A549 (cell line): ENCODE measurements around the gene THBS2. TPM values are rescaled to one million over a fixed set of nuclear protein-coding genes. Genes with fewer than 3 reads are reported as not detected.

ENCODE experiments used
- ATAC-seq, 2 experiments: fragments of 200-7000 bp in 1 of 2; fragments of >200 bp in 1 of 2; cut with Nextera tagmentation in 1 of 2; cut with Tn5 transposase in 1 of 2; 3 replicates each; pipeline versions ENCODE4 v1.8.0 to v1.9.1; 2018 to 2020; ENCODE audit warnings: mild to moderate bottlenecking in 1 of 2, moderate library complexity in 1 of 2
- CTCF ChIA-PET: fragments of 300-600 bp; sonication (Branson Sonifier 250); formaldehyde crosslinking; extraction: SDS; loops from one replicate; lab custom pipeline; 2021; ENCODE audit warnings: antibody characterized with exemption, inconsistent platforms; lab: Yijun Ruan, JAX
- POLR2A ChIA-PET: fragments of 350-600 bp; formaldehyde crosslinking; extraction: SDS; loops from one replicate; lab custom pipeline; 2021; ENCODE audit warnings: antibody characterized with exemption, inconsistent platforms; lab: Yijun Ruan, JAX
- DNase-seq, 2 experiments: peaks; one replicate each; pipeline versions ENCODE4 v3.0.0 to v3.0.0-alpha.2; 2011 to 2016; ENCODE audit warnings: low read depth in 1 of 2, low spot score in 1 of 2
- FAIRE-seq: peaks from 2 replicates; lab custom pipeline; 2011; peaks lifted over from hg19 to GRCh38; lab: Jason Lieb, UNC
- H3K27ac ChIP-seq, 2 experiments: fragments of >200 bp; sonication (Bioruptor Twin); formaldehyde crosslinking; 3 replicates each; pipeline ENCODE4 v1.5.1; 2016 to 2017
- H3K4me1 ChIP-seq: fragments of >200 bp; sonication (Bioruptor Twin); formaldehyde crosslinking; 3 replicates; pipeline ENCODE4 v1.6.1; 2016
- H3K4me2 ChIP-seq: fragments of >200 bp; sonication (Bioruptor Twin); formaldehyde crosslinking; 3 replicates; pipeline ENCODE4 v1.6.1; 2016
- H3K4me3 ChIP-seq: fragments of >200 bp; sonication (Bioruptor Twin); formaldehyde crosslinking; 3 replicates; pipeline ENCODE4 v1.5.1; 2016
- H3K9me3 ChIP-seq: fragments of >200 bp; sonication (Bioruptor Twin); formaldehyde crosslinking; 3 replicates; pipeline ENCODE4 v1.6.1; 2016
- BHLHE40 ChIP-seq: IDR thresholded peaks from 2 replicates; pipeline ENCODE4 v1.6.1; 2012; ENCODE audit warnings: low read depth, low read length, inconsistent platforms
- CBX8 ChIP-seq: fragments of 200-600 bp; sonication (generic); IDR thresholded peaks from 2 replicates; pipeline ENCODE4 v1.6.1; 2016
- CEBPB ChIP-seq, 2 experiments: fragments of >200 bp in 1 of 2; sonication (Bioruptor Twin) in 1 of 2; formaldehyde crosslinking in 1 of 2; IDR thresholded peaks; 2 replicates each; pipeline ENCODE4 v1.6.1; 2012 to 2016
- CHD2 ChIP-seq: fragments of 150-350 bp; IDR thresholded peaks from 2 replicates; pipeline ENCODE4 v1.6.1; 2014; ENCODE audit warnings: low read length; ENCODE audit not compliant: partially characterized antibody
- EHF ChIP-seq: fragments of 250-450 bp; sonication (Bioruptor Pico); IDR thresholded peaks from 2 replicates; pipeline ENCODE4 v1.5.0; 2020; ENCODE audit warnings: mild to moderate bottlenecking
- EP300 ChIP-seq, 2 experiments: fragments of >200 bp; sonication (Bioruptor Twin); formaldehyde crosslinking; IDR thresholded peaks; 2 replicates in 1 of 2; 3 replicates in 1 of 2; pipeline ENCODE4 v1.6.1; 2016 to 2017
- FOSB ChIP-seq: fragments of 250-450 bp; sonication (Bioruptor Pico); IDR thresholded peaks from 2 replicates; pipeline ENCODE4 v1.5.0; 2020; ENCODE audit warnings: mild to moderate bottlenecking, moderate library complexity
- FOSL2 ChIP-seq, 2 experiments: fragments of 450-650 bp in 1 of 2; fragments of >200 bp in 1 of 2; sonication (Bioruptor Twin) in 1 of 2; formaldehyde crosslinking; IDR thresholded peaks; 2 replicates each; pipeline versions ENCODE4 v1.5.0 to v1.6.1; 2016 to 2020; ENCODE audit warnings: mild to moderate bottlenecking in 1 of 2, moderate library complexity in 1 of 2
- JUN ChIP-seq, 2 experiments: fragments of >200 bp; sonication (Bioruptor Twin); formaldehyde crosslinking; IDR thresholded peaks; 2 replicates in 1 of 2; 3 replicates in 1 of 2; pipeline ENCODE4 v1.6.1; 2016 to 2017
- MAFK ChIP-seq: fragments of 450-650 bp; IDR thresholded peaks from 2 replicates; pipeline ENCODE4 v1.6.1; 2014; ENCODE audit not compliant: partially characterized antibody
- NR3C1 ChIP-seq: fragments of >200 bp; sonication (Bioruptor Twin); formaldehyde crosslinking; IDR thresholded peaks from 3 replicates; pipeline ENCODE4 v1.6.1; 2017
- POLR2A ChIP-seq: IDR thresholded peaks from 2 replicates; pipeline ENCODE4 v1.6.1; 2012; ENCODE audit warnings: mild to moderate bottlenecking, low read length
- RARB ChIP-seq: fragments of 250-450 bp; sonication (Bioruptor Pico); IDR thresholded peaks from 2 replicates; pipeline ENCODE4 v1.8.0; 2021; ENCODE audit warnings: mild to moderate bottlenecking, moderate library complexity
- RNF2 ChIP-seq: fragments of 200-600 bp; sonication (generic); IDR thresholded peaks from 2 replicates; pipeline ENCODE4 v1.6.1; 2016; ENCODE audit warnings: low read depth, mild to moderate bottlenecking, antibody characterized with exemption, moderate library complexity, borderline replicate concordance
- SMC3 ChIP-seq: fragments of >200 bp; sonication (Bioruptor Twin); formaldehyde crosslinking; IDR thresholded peaks from 3 replicates; pipeline ENCODE4 v1.6.1; 2018; ENCODE audit warnings: inconsistent platforms
- SREBF2 ChIP-seq: fragments of 450-650 bp; IDR thresholded peaks from 2 replicates; pipeline ENCODE4 v1.6.1; 2014; ENCODE audit warnings: mild to moderate bottlenecking, moderate library complexity
- TFCP2L1 ChIP-seq: fragments of 250-450 bp; sonication (Bioruptor Pico); IDR thresholded peaks from 2 replicates; pipeline ENCODE4 v1.5.0; 2021; ENCODE audit warnings: mild to moderate bottlenecking
- USF2 ChIP-seq: fragments of 450-650 bp; IDR thresholded peaks from 2 replicates; pipeline ENCODE4 v1.6.1; 2014; ENCODE audit warnings: antibody characterized with exemption
- ZSCAN20 ChIP-seq: fragments of 250-450 bp; sonication (Bioruptor Pico); IDR thresholded peaks from 2 replicates; pipeline ENCODE4 v1.8.0; 2022; ENCODE audit warnings: mild to moderate bottlenecking, moderate library complexity
- WGBS: methylation state at CpG from one replicate; pipeline ENCODE4 v1.1.6; 2017; ENCODE audit errors: missing lambda C conversion rate; 5-methylcytosine and 5-hydroxymethylcytosine counted together
- polyA plus RNA-seq, 4 experiments: library from polyadenylated mRNA; depleted of rRNA in 3 of 4; stranded (reverse); fragments of >200 nt; fragmentation: RNase III in 1 of 4; extraction: RNeasy Plus Mini Kit Qiagen cat#74134 plus additional on column Dnase treatment in 1 of 4; gene quantifications; 2 replicates in 3 of 4; 3 replicates in 1 of 4; pipeline ENCODE4 v1.2.3, GENCODE V29; 2011 to 2017
- TF ChIP-seq, protein P1 (sequence below): fragments of 250-450 bp; sonication (Bioruptor Pico); IDR thresholded peaks from 2 replicates; pipeline ENCODE4 v1.5.0; 2020; ENCODE audit warnings: low read depth, mild to moderate bottlenecking, moderate library complexity
- TF ChIP-seq, protein P2 (sequence below): fragments of >200 bp; sonication (Bioruptor Twin); formaldehyde crosslinking; IDR thresholded peaks from 3 replicates; pipeline ENCODE4 v1.5.1; 2016

Gene THBS2
- polyA plus RNA-seq, 2 of the 4 experiments (the other 2 are of a cell fraction) = 0.01 to 0.06 TPM

- H3K4me3 ChIP-seq = no peak overlapping the region
- CTCF ChIA-PET = no interaction called here
- DNase-seq (no peak), FAIRE-seq (no peak), ATAC-seq (no peak)
- H3K4me1 ChIP-seq = 0 out of 3 replicates have a peak, but pooled peaks cover 6% of the 10 kb centered on the region
- 61% methylated on average over 10 of the region's 28 CpGs for WGBS
- no peak for TF ChIP-seq MAFK
- no peak for TF ChIP-seq RARB (CRISPR knock-in tag)
- TF ChIP-seq USF2 = no peak
- no peak for TF ChIP-seq TFCP2L1 (CRISPR knock-in tag)
- TF ChIP-seq EP300 (IDR thresholded peaks at IDR 0.05) = no peak
- no peak for TF ChIP-seq JUN (IDR thresholded peaks at IDR 0.05)
- H3K4me2 ChIP-seq = no peak overlapping the region
- no peak overlapping the region for H3K27ac ChIP-seq
- H3K9me3 ChIP-seq = no peaks in the 10 kb centered on the region
- POLR2A ChIA-PET = no interaction called here
These were observed 78.9 kb downstream of the THBS2 start for GRCh38 chr6:169174516-169175359.

GRCh38 chr6:169173532-169174268 lies 79.9 kb downstream of the THBS2 start:
- WGBS = 85% methylated on average over 25 of the region's 25 CpGs
- Histone ChIP-seq H3K4me3 (no peak overlapping the region), H3K27ac (no peak overlapping the region), H3K4me2 (no peak overlapping the region), H3K9me3 (no peaks in the 10 kb centered on the region), H3K4me1 (0 out of 3 replicates have a peak, but pooled peaks cover 6% of the 10 kb centered on the region)
- DNase-seq = no peak
- no peak; a peak in 1 of 6 replicates for ATAC-seq
- TF ChIP-seq POLR2A (no peak), BHLHE40 (no peak), CHD2 (no peak)
- ChIA-PET CTCF (interaction anchor here (0.8 kb wide), 1 partner anchor 222 kb away, joined by 3 read pairs; no protein-coding TSS in a partner anchor), POLR2A (no interaction called here)
- FAIRE-seq = no peak

- ATAC-seq (no peak), FAIRE-seq (no peak)
- 87% methylated on average over 4 of the region's 9 CpGs for WGBS
- H3K4me2 ChIP-seq = 0 out of 3 replicates have a peak overlapping the region, but pooled peaks have one; percentile 30
- CTCF ChIA-PET = interaction anchor here (0.8 to 1.4 kb wide), 2 partner anchors 14 to 221 kb away, joined by 3 read pairs; no protein-coding TSS in a partner anchor
- POLR2A ChIA-PET = no interaction called here
- H3K4me1 ChIP-seq = 0 out of 3 replicates have a peak, but pooled peaks cover 6% of the 10 kb centered on the region
- no peak overlapping the region for H3K4me3 ChIP-seq
- no peaks in the 10 kb centered on the region for H3K9me3 ChIP-seq
- TF ChIP-seq, protein P1, sequence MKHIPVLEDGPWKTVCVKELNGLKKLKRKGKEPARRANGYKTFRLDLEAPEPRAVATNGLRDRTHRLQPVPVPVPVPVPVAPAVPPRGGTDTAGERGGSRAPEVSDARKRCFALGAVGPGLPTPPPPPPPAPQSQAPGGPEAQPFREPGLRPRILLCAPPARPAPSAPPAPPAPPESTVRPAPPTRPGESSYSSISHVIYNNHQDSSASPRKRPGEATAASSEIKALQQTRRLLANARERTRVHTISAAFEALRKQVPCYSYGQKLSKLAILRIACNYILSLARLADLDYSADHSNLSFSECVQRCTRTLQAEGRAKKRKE = no peak
- TF ChIP-seq SMC3 (no peak), EP300 (IDR thresholded peaks at IDR 0.05) (no peak), SREBF2 (no peak), FOSL2 (IDR thresholded peaks at IDR 0.05) (no peak), FOSL2 (CRISPR knock-in tag; IDR thresholded peaks at IDR 0.05) (no peak), CEBPB (IDR thresholded peaks at IDR 0.05) (no peak), RNF2 (no peak), NR3C1 (no peak), CBX8 (no peak), FOSB (CRISPR knock-in tag) (no peak), RARB (CRISPR knock-in tag) (no peak), USF2 (no peak), ZSCAN20 (no peak), EHF (CRISPR knock-in tag) (no peak)
- TF ChIP-seq, protein P2, sequence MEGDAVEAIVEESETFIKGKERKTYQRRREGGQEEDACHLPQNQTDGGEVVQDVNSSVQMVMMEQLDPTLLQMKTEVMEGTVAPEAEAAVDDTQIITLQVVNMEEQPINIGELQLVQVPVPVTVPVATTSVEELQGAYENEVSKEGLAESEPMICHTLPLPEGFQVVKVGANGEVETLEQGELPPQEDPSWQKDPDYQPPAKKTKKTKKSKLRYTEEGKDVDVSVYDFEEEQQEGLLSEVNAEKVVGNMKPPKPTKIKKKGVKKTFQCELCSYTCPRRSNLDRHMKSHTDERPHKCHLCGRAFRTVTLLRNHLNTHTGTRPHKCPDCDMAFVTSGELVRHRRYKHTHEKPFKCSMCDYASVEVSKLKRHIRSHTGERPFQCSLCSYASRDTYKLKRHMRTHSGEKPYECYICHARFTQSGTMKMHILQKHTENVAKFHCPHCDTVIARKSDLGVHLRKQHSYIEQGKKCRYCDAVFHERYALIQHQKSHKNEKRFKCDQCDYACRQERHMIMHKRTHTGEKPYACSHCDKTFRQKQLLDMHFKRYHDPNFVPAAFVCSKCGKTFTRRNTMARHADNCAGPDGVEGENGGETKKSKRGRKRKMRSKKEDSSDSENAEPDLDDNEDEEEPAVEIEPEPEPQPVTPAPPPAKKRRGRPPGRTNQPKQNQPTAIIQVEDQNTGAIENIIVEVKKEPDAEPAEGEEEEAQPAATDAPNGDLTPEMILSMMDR = no peak
- TF ChIP-seq, all 56 proteins: peak for 0
- no peak for DNase-seq
- H3K27ac ChIP-seq = peak overlapping the region in 1 of 2 experiments; percentile 53; a peak in 2 of 6 replicates
These were observed 80.7 kb downstream of the THBS2 start for GRCh38 chr6:169172946-169173345.
